BE2C (cell line): ENCODE measurements around the gene PKM.

Experiments
- DNase-seq: peaks from one replicate; pipeline ENCODE4 v3.0.0-alpha.2; 2020
- H3K27me3 ChIP-seq: fragments of 250-450 bp; sonication (Bioruptor Pico); 2 replicates; pipeline ENCODE4 v1.5.1; 2020; ENCODE audit warnings: mild to moderate bottlenecking
- H3K36me3 ChIP-seq: fragments of 250-450 bp; sonication (Bioruptor Pico); 2 replicates; pipeline ENCODE4 v1.5.1; 2020; ENCODE audit warnings: mild to moderate bottlenecking
- H3K4me1 ChIP-seq: fragments of 250-450 bp; sonication (Bioruptor Pico); 2 replicates; pipeline ENCODE4 v1.5.1; 2020
- H3K4me3 ChIP-seq: 2 replicates; pipeline ENCODE4 v1.5.1; 2011; ENCODE audit warnings: low read depth, low read length
- H3K9me3 ChIP-seq: fragments of 250-450 bp; sonication (Bioruptor Pico); 2 replicates; pipeline ENCODE4 v1.5.1; 2020
- CTCF ChIP-seq: IDR thresholded peaks from 2 replicates; pipeline ENCODE4 v1.5.1; 2012; ENCODE audit warnings: mild to moderate bottlenecking, low read depth, low read length

Gene PKM

GRCh38 chr15:72197041-72197459 lies 33.9 kb downstream of the PKM start:
- Histone ChIP-seq H3K9me3 (no peaks in the 10 kb centered on the region), H3K4me3 (0 out of 2 replicates have a peak overlapping the region, but pooled peaks have one; percentile 15), H3K36me3 (peaks cover 42% of the 10 kb centered on the region), H3K4me1 (no peaks in the 10 kb centered on the region), H3K27me3 (no peaks in the 10 kb centered on the region)
- TF ChIP-seq CTCF, result no peak
- no peak for DNase-seq

DNA sequence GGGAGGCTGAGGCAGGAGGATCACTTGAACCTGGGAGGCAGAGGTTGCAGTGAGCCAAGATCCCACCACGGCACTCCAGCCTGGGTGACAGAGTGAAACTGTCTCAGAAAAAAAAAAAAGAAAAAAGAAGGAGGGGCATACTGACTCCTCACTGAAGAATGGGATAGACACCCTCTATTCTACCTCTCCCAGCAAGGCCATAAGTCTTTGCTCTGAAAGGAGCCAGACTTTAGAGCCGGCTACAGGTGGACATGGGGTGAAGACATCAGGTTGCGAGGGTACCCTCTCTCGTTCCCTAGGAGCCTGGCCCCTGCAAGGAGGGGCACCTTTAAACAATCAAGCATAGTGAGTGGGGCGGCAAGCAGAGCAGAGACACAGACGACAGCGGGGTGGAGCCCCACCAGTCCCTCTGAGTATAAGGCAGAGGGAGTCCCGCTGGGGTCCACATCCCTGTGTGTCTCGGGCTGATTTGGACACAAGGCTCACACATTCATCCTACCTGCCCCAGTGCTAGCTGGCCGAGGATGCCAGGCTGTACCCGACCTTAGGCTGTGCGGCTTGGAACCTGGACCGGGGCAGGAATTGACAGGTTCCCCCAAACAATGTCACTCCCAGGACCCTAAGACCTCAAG lies 34.5 kb downstream of the PKM start:
- no peak overlapping the region for H3K4me3 ChIP-seq
- no peaks in the 10 kb centered on the region for H3K9me3 ChIP-seq
- no peak for DNase-seq
- H3K36me3 ChIP-seq, result peaks cover 37% of the 10 kb centered on the region
- no peaks in the 10 kb centered on the region for H3K27me3 ChIP-seq
- TF ChIP-seq CTCF, result no peak
- H3K4me1 ChIP-seq, result no peaks in the 10 kb centered on the region

DNA sequence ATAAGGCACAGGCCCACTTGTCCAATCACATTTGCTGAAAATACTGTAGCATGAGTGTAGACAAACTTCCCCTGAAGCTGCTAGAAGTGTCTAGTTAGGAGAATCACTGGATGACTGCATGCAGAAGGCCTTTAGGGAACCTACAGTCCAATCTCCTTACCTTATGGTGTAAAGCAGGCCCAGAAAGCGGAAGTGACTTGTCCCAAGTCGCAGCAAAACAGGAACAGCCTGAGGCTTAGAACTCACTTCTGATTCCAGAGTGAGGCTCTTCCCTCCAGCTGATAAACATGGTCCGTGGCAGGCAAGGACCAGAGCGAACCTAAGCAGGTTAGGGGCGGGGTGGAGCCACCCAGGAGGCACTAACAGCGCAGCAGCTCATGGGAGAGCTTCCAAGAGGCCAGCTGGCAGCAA lies 35.9 kb downstream of the PKM start:
- no peaks in the 10 kb centered on the region for H3K9me3 ChIP-seq
- H3K27me3 ChIP-seq, result peaks cover 2% of the 10 kb centered on the region; the same call in 1 of the 2 replicates
- H3K4me1 ChIP-seq, result no peaks in the 10 kb centered on the region
- no peak for DNase-seq
- H3K4me3 ChIP-seq, result no peak overlapping the region
- no peak for TF ChIP-seq CTCF
- peaks cover 23% of the 10 kb centered on the region for H3K36me3 ChIP-seq

DNA sequence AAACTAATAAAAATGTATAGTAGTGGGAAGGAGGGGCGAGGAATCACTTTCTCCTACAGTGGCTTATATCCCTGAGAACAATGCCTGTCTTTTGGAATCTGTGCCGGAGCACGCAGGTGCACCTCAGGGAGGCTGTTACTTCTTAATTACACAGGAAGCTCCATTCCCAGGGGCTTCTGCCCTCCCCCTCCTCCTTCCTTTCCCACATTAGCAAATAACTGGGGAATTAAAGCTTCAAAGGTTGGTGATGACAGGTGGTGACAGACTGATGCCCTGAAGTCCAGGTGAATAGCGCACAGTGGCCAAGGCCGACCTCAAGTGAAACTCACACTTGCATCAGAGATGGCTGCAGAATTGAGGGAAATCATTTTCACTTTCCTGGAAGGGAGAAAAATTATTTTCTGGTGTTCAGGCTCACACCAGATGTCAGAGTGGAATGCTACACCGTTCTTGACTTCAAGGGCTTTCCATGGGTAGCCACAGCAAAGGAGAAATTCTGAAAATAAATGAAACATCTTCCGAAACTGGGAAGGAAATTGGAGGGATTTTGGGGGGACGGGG lies 37.1 kb downstream of the PKM start:
- no peak overlapping the region for H3K4me3 ChIP-seq
- DNase-seq, result no peak
- H3K9me3 ChIP-seq, result no peaks in the 10 kb centered on the region
- no peak for TF ChIP-seq CTCF
- peaks cover 7% of the 10 kb centered on the region; the same call in 1 of the 2 replicates for H3K27me3 ChIP-seq
- no peaks in the 10 kb centered on the region for H3K4me1 ChIP-seq
- H3K36me3 ChIP-seq, result peaks cover 11% of the 10 kb centered on the region

DNA sequence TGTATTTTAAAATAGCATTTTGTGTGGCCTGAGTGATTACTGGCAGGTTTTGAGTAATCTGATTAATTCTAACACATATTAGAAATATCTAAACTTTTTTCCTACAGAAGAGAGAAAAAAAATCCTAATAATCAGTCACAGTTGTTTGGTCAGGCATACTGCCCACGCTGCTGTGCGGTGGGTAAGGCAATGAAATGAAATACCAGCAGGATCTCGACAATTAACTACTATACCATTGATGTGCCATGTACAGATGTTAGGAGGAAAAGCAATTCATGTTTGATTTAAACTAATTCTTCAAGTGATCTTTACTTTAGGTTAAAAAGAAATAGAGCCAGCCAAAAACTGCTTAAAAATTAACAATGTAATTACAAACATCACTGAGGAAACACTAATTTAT lies 38.6 kb downstream of the PKM start:
- H3K4me1 ChIP-seq, result no peaks in the 10 kb centered on the region
- no peak for TF ChIP-seq CTCF
- no peaks in the 10 kb centered on the region for H3K36me3 ChIP-seq
- no peak for DNase-seq
- peaks cover 7% of the 10 kb centered on the region for H3K27me3 ChIP-seq
- no peaks in the 10 kb centered on the region for H3K9me3 ChIP-seq
- no peak overlapping the region for H3K4me3 ChIP-seq

GRCh38 chr15:72189250-72189902 lies 41.6 kb downstream of the PKM start:
- Histone ChIP-seq H3K9me3 (no peaks in the 10 kb centered on the region), H3K27me3 (peaks cover 17% of the 10 kb centered on the region), H3K4me1 (no peaks in the 10 kb centered on the region), H3K36me3 (no peaks in the 10 kb centered on the region), H3K4me3 (no peak overlapping the region)
- no peak for TF ChIP-seq CTCF
- DNase-seq, result no peak
